K562 (cell line): ENCODE measurements around the gene PRKCSH. TPM values are rescaled to one million over a fixed set of nuclear protein-coding genes. Genes with fewer than 3 reads are reported as not detected.

Source experiments
- ATAC-seq: fragments of 200-7000 bp; cut with Tn5 transposase; 3 replicates; pipeline ENCODE4 v1.9.1; 2020; ENCODE audit warnings: moderate library complexity
- BruUV-seq: library from RNA; stranded (reverse); fragments of 400-500 nt; replicated peaks from 2 replicates; lab custom pipeline; 2021; lab: Mats Ljungman, UMichigan
- CTCF ChIA-PET: fragments of 300-600 bp; formaldehyde crosslinking; extraction: SDS; loops from one replicate; lab custom pipeline; 2021; ENCODE audit warnings: low intra/inter-chr PET ratio; lab: Yijun Ruan, JAX
- POLR2A ChIA-PET: fragments of 300-600, 350-650 bp; sonication (Branson Sonifier 250); formaldehyde crosslinking; extraction: SDS; loops from one replicate; lab custom pipeline; 2021; ENCODE audit warnings: antibody characterized with exemption, inconsistent platforms; lab: Yijun Ruan, JAX
- DNase-seq, 4 experiments: peaks; one replicate each; pipeline versions ENCODE4 v3.0.0 to v3.0.0-alpha.2; 2011 to 2018; ENCODE audit warnings: low spot score in 3 of 4, mixed read lengths in 3 of 4; ENCODE audit errors: extremely low read depth in 1 of 4
- FAIRE-seq: peaks from 2 replicates; lab custom pipeline; 2011; peaks lifted over from hg19 to GRCh38; lab: Jason Lieb, UNC
- H2AFZ ChIP-seq: 2 replicates; pipeline ENCODE4 v1.6.0; 2011; ENCODE audit warnings: low read depth, low read length, control low read depth, inconsistent platforms
- H3K27ac ChIP-seq: fragments of 200-600 bp; 3 replicates; pipeline ENCODE4 v1.8.0; 2011; ENCODE audit warnings: low read depth, mild to moderate bottlenecking, control low read depth, inconsistent platforms, low read length, moderate library complexity, mixed read lengths; ENCODE audit errors: extremely low read depth
- H3K27me3 ChIP-seq, 2 experiments: fragments of 300-600 bp in 1 of 2; 2 replicates in 1 of 2; 3 replicates in 1 of 2; pipeline versions ENCODE4 v1.6.0 to v1.8.0; 2011; ENCODE audit warnings: inconsistent platforms in 2 of 2, low read length in 2 of 2, mild to moderate bottlenecking in 1 of 2, mixed read lengths in 1 of 2, moderate library complexity in 1 of 2; ENCODE audit not compliant: control insufficient read depth in 2 of 2, insufficient read depth in 2 of 2
- H3K36me3 ChIP-seq: fragments of 300-600 bp; 3 replicates; pipeline ENCODE4 v1.8.0; 2011; ENCODE audit warnings: mild to moderate bottlenecking, low read length, inconsistent platforms; ENCODE audit not compliant: control insufficient read depth, insufficient read depth
- H3K4me1 ChIP-seq, 2 experiments: fragments of 200-600 bp in 1 of 2; replicated peaks in 1 of 2; 2 replicates in 1 of 2; 3 replicates in 1 of 2; pipeline versions ENCODE4 v1.5.1 to v1.8.0; 2011; ENCODE audit warnings: inconsistent platforms in 2 of 2, low read length in 2 of 2, mild to moderate bottlenecking in 1 of 2, mixed read lengths in 1 of 2, moderate library complexity in 1 of 2; ENCODE audit not compliant: control insufficient read depth in 2 of 2, insufficient read depth in 2 of 2
- H3K4me2 ChIP-seq: 2 replicates; pipeline ENCODE4 v1.6.1; 2011; ENCODE audit warnings: low read length, control low read depth, inconsistent platforms, mixed read lengths; ENCODE audit not compliant: insufficient read depth
- H3K4me3 ChIP-seq: fragments of 200-600 bp; sonication (generic), shearing (Covaris generic); 2 replicates; pipeline ENCODE4 v1.5.1; 2016; ENCODE audit warnings: control low read depth, inconsistent platforms
- H3K79me2 ChIP-seq: fragments of 200-600 bp; 3 replicates; pipeline ENCODE4 v1.8.0; 2011; ENCODE audit warnings: low read length, inconsistent platforms; ENCODE audit not compliant: control insufficient read depth, insufficient read depth
- H3K9ac ChIP-seq, 2 experiments: 2 replicates each; pipeline versions ENCODE4 v1.6.0 to v1.6.1; 2011; ENCODE audit warnings: low read depth in 2 of 2, low read length in 2 of 2, control low read depth in 1 of 2, inconsistent platforms in 1 of 2, mild to moderate bottlenecking in 1 of 2, mixed read lengths in 1 of 2; ENCODE audit not compliant: insufficient read depth in 1 of 2
- H3K9me1 ChIP-seq: one replicate; pipeline ENCODE4 v1.6.0; 2011; ENCODE audit warnings: inconsistent platforms, mild to moderate bottlenecking, low read length, moderate library complexity; ENCODE audit not compliant: control insufficient read depth, insufficient read depth
- H3K9me3 ChIP-seq: replicated peaks from 2 replicates; pipeline ENCODE4 v1.5.1; 2011; ENCODE audit warnings: low read depth, low read length, inconsistent platforms; ENCODE audit not compliant: control insufficient read depth, insufficient read depth
- H4K20me1 ChIP-seq: replicated peaks from 2 replicates; pipeline ENCODE4 v1.6.1; 2011; ENCODE audit warnings: low read length, inconsistent platforms, mixed read lengths; ENCODE audit not compliant: control insufficient read depth, insufficient read depth
- ATF6 ChIP-seq: sonication (generic); formaldehyde crosslinking; IDR thresholded peaks from 2 replicates; pipeline ENCODE4 v1.4.0; 2020; ENCODE audit warnings: mild to moderate bottlenecking, missing genetic modification reagents
- CBX5 ChIP-seq: IDR thresholded peaks from 2 replicates; pipeline ENCODE4 v1.6.1; 2014; ENCODE audit warnings: low read depth, borderline replicate concordance
- CC2D1A ChIP-seq: fragments of 450-650 bp; IDR thresholded peaks from 2 replicates; pipeline ENCODE4 v1.6.1; 2017; ENCODE audit warnings: mild to moderate bottlenecking
- CREB1 ChIP-seq, 2 experiments: sonication (generic) in 1 of 2; formaldehyde crosslinking in 1 of 2; IDR thresholded peaks; 2 replicates each; pipeline versions ENCODE4 v1.6.1 to v1.8.0; 2012 to 2022; ENCODE audit warnings: inconsistent platforms in 1 of 2, mild to moderate bottlenecking in 1 of 2, missing genetic modification reagents in 1 of 2, moderate library complexity in 1 of 2
- HDGF ChIP-seq: fragments of 450-650 bp; IDR thresholded peaks from 2 replicates; pipeline ENCODE4 v1.6.1; 2016
- JUN ChIP-seq, 2 experiments: sonication (generic) in 1 of 2; formaldehyde crosslinking in 1 of 2; IDR thresholded peaks; 2 replicates each; pipeline versions ENCODE4 v1.6.1 to v1.8.0; 2012 to 2022; ENCODE audit warnings: borderline replicate concordance in 2 of 2, mild to moderate bottlenecking in 2 of 2, improper control_type of control experiment in 1 of 2, low read depth in 1 of 2, low read length in 1 of 2, missing genetic modification reagents in 1 of 2
- KHSRP ChIP-seq: fragments of 450-650 bp; IDR thresholded peaks from 2 replicates; pipeline ENCODE4 v1.6.1; 2017
- LARP7 ChIP-seq: fragments of 450-650 bp; IDR thresholded peaks from 2 replicates; pipeline ENCODE4 v1.6.1; 2016
- NR2C2 ChIP-seq, 2 experiments: fragments of 200-800 bp in 1 of 2; sonication (Bioruptor generic) in 1 of 2; sonication (generic) in 1 of 2; formaldehyde crosslinking in 1 of 2; IDR thresholded peaks; 2 replicates each; pipeline versions ENCODE4 v1.6.1 to v1.8.0; 2016 to 2022; ENCODE audit warnings: mild to moderate bottlenecking in 1 of 2, missing compliant biosample characterization in 1 of 2, missing genetic modification characterization in 1 of 2, missing genetic modification reagents in 1 of 2
- PTBP1 ChIP-seq: fragments of 200-400 bp; formaldehyde crosslinking; IDR thresholded peaks from 2 replicates; pipeline ENCODE4 v1.6.1; 2017; ENCODE audit warnings: low read depth, low read length
- RBBP5 ChIP-seq: fragments of 200-600 bp; sonication (generic); IDR thresholded peaks from 2 replicates; pipeline ENCODE4 v1.6.1; 2012; ENCODE audit warnings: borderline replicate concordance, mild to moderate bottlenecking, low read length, control low read depth, inconsistent platforms; ENCODE audit not compliant: insufficient read depth, poor library complexity, severe bottlenecking
- RFX1 ChIP-seq: fragments of 450-650 bp; IDR thresholded peaks from 2 replicates; pipeline ENCODE4 v1.6.1; 2016; ENCODE audit warnings: mild to moderate bottlenecking, moderate library complexity
- SMARCA5 ChIP-seq: fragments of 450-650 bp; IDR thresholded peaks from 2 replicates; pipeline ENCODE4 v1.6.1; 2016
- TFAM ChIP-seq: fragments of 250-450 bp; sonication (Bioruptor Pico); conservative IDR thresholded peaks from 2 replicates; pipeline ENCODE4 v1.5.0; 2021; ENCODE audit warnings: mild to moderate bottlenecking, moderate library complexity
- THRB ChIP-seq: fragments of 450-650 bp; formaldehyde crosslinking; conservative IDR thresholded peaks from 2 replicates; pipeline ENCODE4 v1.4.0; 2022; ENCODE audit warnings: mild to moderate bottlenecking, missing genetic modification characterization
- WGBS: fragments of 100-300 bp; shearing (Covaris generic); methylation state at CpG from one replicate; pipeline ENCODE4 v1.1.6; 2016; ENCODE audit warnings: low coverage, mixed read lengths; ENCODE audit not compliant: insufficient coverage; ENCODE audit errors: missing lambda C conversion rate; 5-methylcytosine and 5-hydroxymethylcytosine counted together
- in situ Hi-C: fragments of 300-500 bp; cut with MboI; formaldehyde crosslinking; loops from 4 replicates; pipeline ENCODE4 v1.15.0; 2018; ENCODE audit warnings: inconsistent platforms, mixed read lengths
- intact Hi-C: fragments of 100-400 bp; cut with micrococcal nuclease; formaldehyde crosslinking; loops from 2 replicates; pipeline ENCODE4 v1.14.2; 2022
- polyA plus RNA-seq, 8 experiments: library from polyadenylated mRNA; depleted of rRNA in 4 of 8; stranded (reverse) in 5 of 8; unstranded in 3 of 8; fragments of >200 nt; fragmentation: Nextera tagmentation in 2 of 8; fragmentation: Illumina TruSeq in 1 of 8; extraction: Ambion mirVana in 2 of 8; extraction: Trizol in 1 of 8; gene quantifications; 2 replicates each; pipeline versions ENCODE4 v1.2.1 to v1.2.3, GENCODE V29; 2011 to 2014; ENCODE audit warnings: inconsistent platforms in 1 of 8, missing spikeins in 1 of 8
- total RNA-seq, 7 experiments: library from RNA; depleted of rRNA in 6 of 7; stranded (reverse); fragments of >200 nt in 6 of 7; fragmentation: Illumina TruSeq in 2 of 7; extraction: Trizol in 2 of 7; gene quantifications; 2 replicates each; pipeline versions ENCODE4 v1.2.1 to v1.2.3, GENCODE V29; 2011 to 2021; ENCODE audit warnings: low replicate concordance in 1 of 7

PRKCSH gene
- total and polyA plus RNA-seq, 9 of the 15 experiments (the other 6 are each of a cell fraction or from before 2014, with no cell fraction given), result 2.3 to 297 (median 48.1) TPM

GRCh38 chr19:11481534-11482383 is 46.3 kb downstream of the PRKCSH start (continued):
- TF ChIP-seq NR2C2 (CRISPR knock-in tag; IDR thresholded peaks at IDR 0.05) (no peak), NR2C2 (tag; IDR thresholded peaks at IDR 0.05) (no peak), RFX1 (no peak), CC2D1A (peak; percentile 72; the same call in 1 of the 2 replicates), PTBP1 (0 out of 2 replicates have a peak, but pooled peaks have one; percentile 24), SMARCA5 (no peak), CBX5 (no peak), CREB1 (IDR thresholded peaks at IDR 0.05) (0 out of 2 replicates have a peak, but pooled peaks have one; percentile 42), CREB1 (CRISPR knock-in tag; IDR thresholded peaks at IDR 0.05) (no peak), KHSRP (no peak)
- TF ChIP-seq, all 486 proteins: peak for 44

GRCh38 chr19:11482384-11483050 is 47.1 kb downstream of the PRKCSH start:
- peak overlapping the region; percentile 39 for H3K4me3 ChIP-seq
- DNase-seq (peak; percentile 90 to 93 (median 92)), ATAC-seq (peak; percentile 88), FAIRE-seq (peak; percentile 42)
- ChIA-PET CTCF (interaction anchor here (0.5 to 2.2 kb wide), 10 partner anchors 13 to 459 kb away, joined by 3 to 15 read pairs (median 3); no protein-coding TSS in a partner anchor), POLR2A (interaction anchor here (0.5 to 1.2 kb wide), 6 partner anchors 27 to 339 kb away, joined by 3 to 4 read pairs (median 3); partner anchors contain the start of gene SWSAP1)
- no TSS peak for BruUV-seq
- peaks cover 9 to 70% of the 10 kb centered on the region in 2 experiments; a peak in 4 of 5 replicates for H3K4me1 ChIP-seq
- H2AFZ ChIP-seq, result peak overlapping the region; percentile 87
- peak overlapping the region in 1 of 2 experiments; percentile 81; a peak in 2 of 4 replicates for H3K9ac ChIP-seq
- no peaks in the 10 kb centered on the region for H3K9me3 ChIP-seq
- peak overlapping the region; percentile 51 for H3K4me2 ChIP-seq
- no peaks in the 10 kb centered on the region; the same call in 1 of the 2 replicates for H4K20me1 ChIP-seq
- peak overlapping the region; percentile 40; the same call in 1 of the 3 replicates for H3K27ac ChIP-seq
- 6% methylated on average over 24 of the region's 58 CpGs for WGBS
- H3K27me3 ChIP-seq, result no peaks in the 10 kb centered on the region; a peak in 1 of 5 replicates
- no peaks in the 10 kb centered on the region for H3K79me2 ChIP-seq
- no peaks in the 10 kb centered on the region for H3K36me3 ChIP-seq
- no peaks in the 10 kb centered on the region for H3K9me1 ChIP-seq
- intact Hi-C loops, result loop anchor here (2.0 to 10.0 kb wide), 3 partner anchors 30 to 188 kb away; partner anchors contain the start of genes EPOR and TSPAN16
- in situ Hi-C loops, result no loop called here
- TF ChIP-seq HDGF (no peak), ATF6 (CRISPR knock-in tag) (0 out of 2 replicates have a peak, but pooled peaks have one; percentile 53), RBBP5 (peak; percentile 61), THRB (CRISPR knock-in tag) (no peak), JUN (IDR thresholded peaks at IDR 0.05; ENCODE audit: borderline replicate concordance, low read depth, low read length) (peak; percentile 59; the same call in 1 of the 2 replicates), JUN (CRISPR knock-in tag; IDR thresholded peaks at IDR 0.05; ENCODE audit: borderline replicate concordance) (peak; percentile 98), LARP7 (no peak), TFAM (CRISPR knock-in tag) (no peak)
